Psoas muscle (tissue), 8 donors: Measurements from ENCODE around the gene REST. TPM values are rescaled to one million over a fixed set of nuclear protein-coding genes. Genes with fewer than 3 reads are reported as not detected.

ENCODE experiments used
- ATAC-seq, 4 donors: fragments of 200-7000 bp; cut with Tn5 transposase; one replicate each; pipeline ENCODE4 v1.9.1; 2020; ENCODE audit warnings: moderate library complexity in 3 of 4, mild to moderate bottlenecking in 2 of 4
- DNase-seq, 2 donors: peaks; one replicate each; pipeline ENCODE4 v3.0.0-alpha.2; 2020
- H3K27ac ChIP-seq: fragments of 200-600 bp; one replicate; pipeline ENCODE4 v1.8.0; 2022
- H3K27me3 ChIP-seq, 3 donors: fragments of 200-600 bp in 1 of 3; one replicate each; pipeline versions ENCODE4 v1.6.1 to v1.8.0; 2013 to 2022; ENCODE audit warnings: low read length in 2 of 3, mild to moderate bottlenecking in 2 of 3, moderate library complexity in 1 of 3; ENCODE audit not compliant: insufficient read depth in 3 of 3
- H3K36me3 ChIP-seq, 2 donors: fragments of 200-600 bp in 1 of 2; one replicate each; pipeline versions ENCODE4 v1.6.1 to v1.8.0; 2013 to 2022; ENCODE audit warnings: low read depth in 1 of 2, mild to moderate bottlenecking in 1 of 2, moderate library complexity in 1 of 2; ENCODE audit not compliant: insufficient read depth in 1 of 2
- H3K4me1 ChIP-seq: fragments of 200-600 bp; one replicate; pipeline ENCODE4 v1.8.0; 2022
- H3K4me3 ChIP-seq: fragments of 200-600 bp; one replicate; pipeline ENCODE4 v1.8.0; 2022; ENCODE audit warnings: mild to moderate bottlenecking
- H3K9me3 ChIP-seq: fragments of 200-600 bp; one replicate; pipeline ENCODE4 v1.8.0; 2022
- CTCF ChIP-seq: fragments of 200-600 bp; IDR thresholded peaks from one replicate; pipeline ENCODE4 v1.8.0; 2022; ENCODE audit warnings: antibody characterized with exemption
- WGBS, 3 donors: extraction: QIAGEN DNeasy Blood & Tissue Kit; methylation state at CpG; one replicate each; pipeline versions ENCODE4 v1.1.6 to v1.1.7; 2013; 5-methylcytosine and 5-hydroxymethylcytosine counted together
- intact Hi-C, 2 donors: fragments of 100-400 bp; cut with DNase I; formaldehyde crosslinking; loops; one replicate each; pipeline versions ENCODE4 v1.11.0 to v1.14.2; 2022
- polyA plus RNA-seq, 3 donors: library from polyadenylated mRNA; stranded (reverse); fragments of 200-250 nt; gene quantifications; one replicate each; pipeline ENCODE4 v1.2.3, GENCODE V29; 2013
- total RNA-seq, 4 donors: library from RNA; stranded (reverse); fragmentation: NEBNext Ultra II Directional in 2 of 4; extraction: Animal tissue kit (Norgen Biotek cat#: 25700) in 2 of 4; gene quantifications; one replicate each; pipeline versions ENCODE4 v1.2.1 to v1.2.4, GENCODE V29; 2021 to 2023
- donor health status: healthy with polysubstance abuse.
- donor health status: DM: no; HTN: no; CAD: no; lungs with moderate emphysema.
- donor health status: Bipolar disorder and iron deficiency.
- donor health status: healthy.
- donor health status: DM: yes; HTN: yes; CAD: no.
- donor health status: DM: no; HTN: no; CAD: no.
- donor health status: DM: no; HTN: no; CAD: no.
- donor health status: DM: yes; HTN: yes; CAD: no.

Gene REST
- total and polyA plus RNA-seq, 7 donors, result 2.5 to 21.4 (median 13.5) TPM

- no peaks in the 10 kb centered on the region for H3K27me3 ChIP-seq
- no peak for DNase-seq
- H3K4me3 ChIP-seq, result no peak overlapping the region
- intact Hi-C loops, result loop anchor here in 1 of 2 donors (5.0 kb wide), 1 partner anchor 52 kb away; the partner anchor contains the start of gene REST
- peaks cover 9% of the 10 kb centered on the region for H3K4me1 ChIP-seq
- WGBS, 3 donors, result 63 to 65% (median 63%) methylated on average over 1 of the region's 1 CpG
- H3K36me3 ChIP-seq, result peaks cover 6 to 38% of the 10 kb centered on the region in 2 donors
- no peak for ATAC-seq
- TF ChIP-seq CTCF, result no peak
- H3K27ac ChIP-seq, result peak overlapping the region; percentile 63
- H3K9me3 ChIP-seq, result no peaks in the 10 kb centered on the region
These were observed 51.4 kb downstream of the REST start for GRCh38 chr4:56959100-56959499.

- WGBS, 3 donors, result 99 to 100% (median 100%) methylated on average over 2 of the region's 2 CpGs
- Histone ChIP-seq H3K9me3 (no peaks in the 10 kb centered on the region), H3K36me3 (peaks cover 6 to 57% of the 10 kb centered on the region in 2 donors), H3K27me3 (no peaks in the 10 kb centered on the region), H3K4me1 (peaks cover 9% of the 10 kb centered on the region), H3K4me3 (no peak overlapping the region), H3K27ac (no peak overlapping the region)
- ATAC-seq, result no peak
- intact Hi-C loops, result no loop called here
- no peak for TF ChIP-seq CTCF
- DNase-seq, result no peak
These were observed 53.4 kb downstream of the REST start for GRCh38 chr4:56961107-56961500.

- DNase-seq (no peak), ATAC-seq (no peak)
- Histone ChIP-seq H3K9me3 (peaks cover 3% of the 10 kb centered on the region), H3K4me3 (no peak overlapping the region), H3K27me3 (no peaks in the 10 kb centered on the region), H3K36me3 (peaks cover 18 to 77% of the 10 kb centered on the region in 2 donors), H3K4me1 (peaks cover 13% of the 10 kb centered on the region), H3K27ac (no peak overlapping the region)
- no peak for TF ChIP-seq CTCF
- intact Hi-C loops, result loop anchor here in 1 of 2 donors (10.0 kb wide), 1 partner anchor 57 kb away; no protein-coding TSS in a partner anchor
- WGBS, 3 donors, result 92 to 98% (median 97%) methylated on average over 2 of the region's 2 CpGs
These were observed 63.7 kb downstream of the REST start for GRCh38 chr4:56971383-56971782.

- no peaks in the 10 kb centered on the region for H3K27me3 ChIP-seq
- peaks cover 16 to 67% of the 10 kb centered on the region in 2 donors for H3K36me3 ChIP-seq
- ATAC-seq (no peak), DNase-seq (no peak)
- peaks cover 3% of the 10 kb centered on the region for H3K9me3 ChIP-seq
- TF ChIP-seq CTCF, result no peak
- no peak overlapping the region for H3K27ac ChIP-seq
- 94 to 98% (median 95%) methylated on average over 2 of the region's 2 CpGs for WGBS, 3 donors
- H3K4me1 ChIP-seq, result peaks cover 13% of the 10 kb centered on the region
- intact Hi-C loops, result loop anchor here in 1 of 2 donors (10.0 kb wide), 1 partner anchor 58 kb away; no protein-coding TSS in a partner anchor
- no peak overlapping the region for H3K4me3 ChIP-seq
These were observed 64.7 kb downstream of the REST start for GRCh38 chr4:56972389-56972788.

- no peak overlapping the region for H3K4me3 ChIP-seq
- no peak for TF ChIP-seq CTCF
- intact Hi-C loops, result loop anchor here in 1 of 2 donors (10.0 kb wide), 1 partner anchor 58 kb away; no protein-coding TSS in a partner anchor
- DNase-seq (no peak), ATAC-seq (no peak)
- H3K27me3 ChIP-seq, result no peaks in the 10 kb centered on the region
- no peak overlapping the region for H3K27ac ChIP-seq
- peaks cover 3% of the 10 kb centered on the region for H3K9me3 ChIP-seq
- H3K4me1 ChIP-seq, result peaks cover 13% of the 10 kb centered on the region
- H3K36me3 ChIP-seq, result peaks cover 14 to 63% of the 10 kb centered on the region in 2 donors
These were observed 65.1 kb downstream of the REST start for GRCh38 chr4:56972809-56973208.
